Breast epithelium (tissue), 3 donors: ENCODE measurements around the gene NR1H2.

ENCODE experiments used
- CTCF ChIP-seq, 3 donors: fragments of 450-650 bp; IDR thresholded peaks; one replicate each; pipeline ENCODE4 v1.5.1; 2016 to 2017; ENCODE audit warnings: antibody characterized with exemption in 3 of 3, mild to moderate bottlenecking in 3 of 3, moderate library complexity in 3 of 3
- POLR2A ChIP-seq: fragments of 450-650 bp; IDR thresholded peaks from one replicate; pipeline ENCODE4 v1.6.1; 2016; ENCODE audit warnings: antibody characterized with exemption, mild to moderate bottlenecking, moderate library complexity
- POLR2AphosphoS5 ChIP-seq, 3 donors: sonication (generic); formaldehyde crosslinking; IDR thresholded peaks; one replicate each; pipeline ENCODE4 v1.6.1; 2017; ENCODE audit warnings: antibody characterized with exemption in 3 of 3

GRCh38 chr19:50371914-50372475, 4.3 kb upstream of the NR1H2 start:
- TF ChIP-seq CTCF (IDR thresholded peaks at IDR 0.05) (no peak), POLR2AphosphoS5 (IDR thresholded peaks at IDR 0.05) (no peak), POLR2A (no peak)
